K562 (cell line): ENCODE measurements around the gene RARRES2. TPM values are rescaled to one million over a fixed set of nuclear protein-coding genes. Genes with fewer than 3 reads are reported as not detected.

Experiments used
- BCL6 ChIP-seq: fragments of 250-450 bp; sonication (Bioruptor Pico); IDR thresholded peaks from 2 replicates; pipeline ENCODE4 v1.4.0; 2020
- CBFA2T3 ChIP-seq: fragments of 450-650 bp; IDR thresholded peaks from 2 replicates; pipeline ENCODE4 v1.6.1; 2017
- CREB3L1 ChIP-seq: fragments of 450-650 bp; IDR thresholded peaks from 2 replicates; pipeline ENCODE4 v1.6.1; 2014; ENCODE audit warnings: low read depth, mild to moderate bottlenecking, moderate library complexity, borderline replicate concordance
- CREB5 ChIP-seq: fragments of 250-450 bp; sonication (Bioruptor Pico); IDR thresholded peaks from 2 replicates; pipeline ENCODE4 v1.5.0; 2020; ENCODE audit warnings: mild to moderate bottlenecking
- ELK3 ChIP-seq: fragments of 450-650 bp; formaldehyde crosslinking; IDR thresholded peaks from 2 replicates; pipeline ENCODE4 v1.4.0; 2020; ENCODE audit warnings: mild to moderate bottlenecking
- ERF ChIP-seq: fragments of 450-650 bp; formaldehyde crosslinking; IDR thresholded peaks from 2 replicates; pipeline ENCODE4 v1.4.0; 2020; ENCODE audit warnings: mild to moderate bottlenecking, mixed read lengths
- GABPA ChIP-seq: fragments of 200-800 bp; sonication (Bioruptor generic); conservative IDR thresholded peaks from 2 replicates; pipeline ENCODE4 v1.6.1; 2016; ENCODE audit warnings: low read depth, missing genetic modification characterization, missing compliant biosample characterization
- LCOR ChIP-seq: sonication (generic); formaldehyde crosslinking; IDR thresholded peaks from 2 replicates; pipeline ENCODE4 v1.8.0; 2022; ENCODE audit warnings: mild to moderate bottlenecking, missing genetic modification reagents
- MAX ChIP-seq: sonication (generic); formaldehyde crosslinking; IDR thresholded peaks from 2 replicates; pipeline ENCODE4 v1.9.0; 2022; ENCODE audit warnings: mild to moderate bottlenecking, missing genetic modification reagents
- MLX ChIP-seq, 2 experiments: fragments of 450-650 bp in 1 of 2; sonication (generic) in 1 of 2; formaldehyde crosslinking; conservative IDR thresholded peaks; 2 replicates each; pipeline versions ENCODE4 v1.4.0 to v1.8.1; 2020 to 2022; ENCODE audit warnings: mild to moderate bottlenecking in 1 of 2, missing genetic modification reagents in 1 of 2
- NCOA6 ChIP-seq: fragments of 450-650 bp; IDR thresholded peaks from 2 replicates; pipeline ENCODE4 v1.6.1; 2017; ENCODE audit warnings: mild to moderate bottlenecking
- OTX1 ChIP-seq: fragments of 450-650 bp; formaldehyde crosslinking; IDR thresholded peaks from 2 replicates; pipeline ENCODE4 v1.4.0; 2022; ENCODE audit warnings: mild to moderate bottlenecking
- PTRF ChIP-seq: fragments of 450-650 bp; IDR thresholded peaks from 2 replicates; pipeline ENCODE4 v1.6.1; 2016; ENCODE audit warnings: mild to moderate bottlenecking, missing genetic modification characterization, missing compliant biosample characterization
- TARDBP ChIP-seq: fragments of 450-650 bp; IDR thresholded peaks from 2 replicates; pipeline ENCODE4 v1.6.1; 2016
- XRCC3 ChIP-seq: fragments of 450-650 bp; IDR thresholded peaks from 2 replicates; pipeline ENCODE4 v1.6.1; 2017; ENCODE audit warnings: mild to moderate bottlenecking, moderate library complexity
- XRCC4 ChIP-seq: IDR thresholded peaks from one replicate; pipeline ENCODE4 v1.6.1; 2011; ENCODE audit not compliant: insufficient read depth, insufficient read length; ENCODE audit errors: extremely low read depth
- ZBTB34 ChIP-seq: fragments of 250-450 bp; sonication (Bioruptor Pico); IDR thresholded peaks from 2 replicates; pipeline ENCODE4 v1.8.0; 2021; ENCODE audit warnings: mild to moderate bottlenecking, moderate library complexity
- ZBTB7A ChIP-seq: IDR thresholded peaks from 2 replicates; pipeline ENCODE4 v1.6.1; 2011; ENCODE audit warnings: low read depth, mild to moderate bottlenecking, low read length, moderate library complexity, borderline replicate concordance; ENCODE audit not compliant: control insufficient read depth
- ZNF57 ChIP-seq: fragments of 450-650 bp; formaldehyde crosslinking; IDR thresholded peaks from 2 replicates; pipeline ENCODE4 v1.4.0; 2020; ENCODE audit warnings: mild to moderate bottlenecking, moderate library complexity
- ZNF644 ChIP-seq: fragments of 200-800 bp; sonication (Bioruptor generic); IDR thresholded peaks from 2 replicates; pipeline ENCODE4 v1.6.1; 2016; ENCODE audit warnings: low read depth, missing genetic modification characterization, missing compliant biosample characterization
- ZNF699 ChIP-seq: fragments of 250-450 bp; sonication (Bioruptor Pico); IDR thresholded peaks from 2 replicates; pipeline ENCODE4 v1.8.0; 2021; ENCODE audit warnings: mild to moderate bottlenecking, moderate library complexity; ENCODE audit not compliant: insufficient replicate concordance
- ZNF707 ChIP-seq: fragments of 250-450 bp; sonication (Bioruptor Pico); conservative IDR thresholded peaks from 2 replicates; pipeline ENCODE4 v1.8.0; 2022; ENCODE audit warnings: inconsistent platforms, mild to moderate bottlenecking, moderate library complexity
- ZNF740 ChIP-seq, 3 experiments: fragments of 200-800 bp in 1 of 3; sonication (Bioruptor generic) in 1 of 3; sonication (generic) in 1 of 3; formaldehyde crosslinking in 1 of 3; IDR thresholded peaks; 2 replicates each; pipeline versions ENCODE4 v1.6.1 to v1.8.0; 2016 to 2022; ENCODE audit warnings: mild to moderate bottlenecking in 2 of 3, missing compliant biosample characterization in 2 of 3, missing genetic modification characterization in 2 of 3, missing genetic modification reagents in 1 of 3
- polyA plus RNA-seq, 8 experiments: library from polyadenylated mRNA; depleted of rRNA in 4 of 8; stranded (reverse) in 5 of 8; unstranded in 3 of 8; fragments of >200 nt; fragmentation: Nextera tagmentation in 2 of 8; fragmentation: Illumina TruSeq in 1 of 8; extraction: Ambion mirVana in 2 of 8; extraction: Trizol in 1 of 8; gene quantifications; 2 replicates each; pipeline versions ENCODE4 v1.2.1 to v1.2.3, GENCODE V29; 2011 to 2014; ENCODE audit warnings: inconsistent platforms in 1 of 8, missing spikeins in 1 of 8
- total RNA-seq, 7 experiments: library from RNA; depleted of rRNA in 6 of 7; stranded (reverse); fragments of >200 nt in 6 of 7; fragmentation: Illumina TruSeq in 2 of 7; extraction: Trizol in 2 of 7; gene quantifications; 2 replicates each; pipeline versions ENCODE4 v1.2.1 to v1.2.3, GENCODE V29; 2011 to 2021; ENCODE audit warnings: low replicate concordance in 1 of 7

Gene RARRES2
- total and polyA plus RNA-seq, 9 of the 15 experiments (the other 6 are each of a cell fraction or from before 2014, with no cell fraction given), result 0.11 to 1.7 (median 0.23) TPM; not detected in 6

- TF ChIP-seq ZNF644 (tag) (no peak), OTX1 (CRISPR knock-in tag) (no peak), MLX (CRISPR knock-in tag; conservative IDR thresholded peaks at IDR 0.05) (no peak), XRCC3 (no peak), ZNF57 (CRISPR knock-in tag) (no peak), NCOA6 (no peak), ZNF707 (CRISPR knock-in tag) (no peak), CREB5 (CRISPR knock-in tag) (no peak), CBFA2T3 (no peak), ZNF699 (CRISPR knock-in tag) (no peak), MAX (no peak), TARDBP (no peak), ZBTB34 (no peak), ZBTB7A (no peak), CREB3L1 (no peak), ZNF740 (CRISPR knock-in tag; IDR thresholded peaks at IDR 0.05) (no peak), ZNF740 (tag; IDR thresholded peaks at IDR 0.05) (no peak), XRCC4 (no peak), LCOR (CRISPR knock-in tag) (no peak), ELK3 (CRISPR knock-in tag) (no peak), GABPA (no peak), BCL6 (no peak), PTRF (tag) (no peak), ERF (CRISPR knock-in tag) (0 out of 2 replicates have a peak, but pooled peaks have one; percentile 53)
These were observed 27.6 kb downstream of the RARRES2 start (continued) for GRCh38 chr7:150313870-150314269.
